ENCODE data around the gene RAD51B. TPM values are rescaled to one million over a fixed set of nuclear protein-coding genes. Genes with fewer than 3 reads are reported as not detected.

RAD51B gene
- total RNA-seq, 1 donor from 2014 or later, result 28.5 TPM

DNA sequence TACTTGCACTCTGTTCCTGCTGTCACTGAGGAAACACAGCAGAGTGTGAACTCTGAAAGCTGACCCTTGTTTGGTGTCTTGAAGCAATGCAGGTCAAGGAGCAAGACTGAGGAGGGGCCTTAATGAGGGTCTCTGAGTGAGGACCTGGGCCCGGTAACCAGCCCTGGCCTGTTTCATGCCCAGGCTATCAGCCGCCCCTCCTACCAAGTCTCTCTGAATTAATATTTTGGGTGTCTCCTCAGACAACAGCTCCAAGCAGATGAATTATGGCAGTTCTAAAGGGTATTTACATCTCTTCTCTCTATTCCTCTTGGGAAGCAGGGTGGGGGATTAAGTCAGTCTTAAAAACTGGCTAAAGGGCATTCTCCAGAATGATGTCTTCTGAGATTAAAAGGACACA is 578.8 kb downstream of the RAD51B start:
- no peaks in the 10 kb centered on the region for H3K36me3 ChIP-seq
- no peak for DNase-seq (ENCODE audit: extremely low spot score in 2 of 2)
- H3K4me1 ChIP-seq, result peaks cover 67% of the 10 kb centered on the region
- intact Hi-C loops (cut with DNase I), result loop anchor here (10.0 kb wide), 1 partner anchor 66 kb away; no protein-coding TSS in a partner anchor
- no peak overlapping the region for H3K4me3 ChIP-seq
- TF ChIP-seq CTCF (IDR thresholded peaks at IDR 0.05) (no peak), POLR2AphosphoS5 (IDR thresholded peaks at IDR 0.05; ENCODE audit: insufficient read depth in 1 of 2, low read depth in 1 of 2) (no peak), POLR2A (IDR thresholded peaks at IDR 0.05) (no peak)
- H3K9me3 ChIP-seq, result no peaks in the 10 kb centered on the region
- peak overlapping the region; percentile 33 for H3K27ac ChIP-seq
- H3K27me3 ChIP-seq, result no peaks in the 10 kb centered on the region

DNA sequence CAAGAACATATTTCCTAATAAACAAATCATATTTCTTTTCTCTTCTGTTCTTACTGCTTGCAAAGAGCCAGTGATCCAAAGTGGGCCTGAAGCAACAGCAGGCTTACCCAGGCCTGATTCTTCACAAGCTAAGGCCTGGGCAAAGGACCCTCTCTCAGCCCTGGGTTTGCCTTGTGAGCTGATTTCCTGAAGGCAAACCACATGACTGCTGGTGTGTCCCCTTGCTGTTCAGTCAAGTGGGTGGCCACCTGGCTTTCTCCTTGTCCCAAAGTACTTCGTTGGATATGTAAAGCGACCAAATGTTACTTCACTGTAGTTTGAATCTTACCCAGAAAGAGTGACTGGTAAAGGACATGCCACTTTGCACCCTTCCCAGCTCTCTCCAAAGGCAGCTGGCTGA is 580.4 kb downstream of the RAD51B start:
- H3K4me3 ChIP-seq, result no peak overlapping the region
- intact Hi-C loops (cut with DNase I), result loop anchor here (10.0 kb wide), 1 partner anchor 65 kb away; no protein-coding TSS in a partner anchor
- peaks cover 71% of the 10 kb centered on the region for H3K4me1 ChIP-seq
- no peaks in the 10 kb centered on the region for H3K27me3 ChIP-seq
- no peaks in the 10 kb centered on the region for H3K36me3 ChIP-seq
- no peak overlapping the region for H3K27ac ChIP-seq
- no peak for DNase-seq (ENCODE audit: extremely low spot score in 2 of 2)
- no peaks in the 10 kb centered on the region for H3K9me3 ChIP-seq
- TF ChIP-seq CTCF (IDR thresholded peaks at IDR 0.05) (no peak), POLR2AphosphoS5 (IDR thresholded peaks at IDR 0.05; ENCODE audit: insufficient read depth in 1 of 2, low read depth in 1 of 2) (no peak), POLR2A (IDR thresholded peaks at IDR 0.05) (no peak)

- H3K9me3 ChIP-seq, result no peaks in the 10 kb centered on the region
- no peaks in the 10 kb centered on the region for H3K36me3 ChIP-seq
- H3K27ac ChIP-seq, result no peak overlapping the region
- DNase-seq (ENCODE audit: extremely low spot score in 2 of 2), result no peak
- peaks cover 64% of the 10 kb centered on the region for H3K4me1 ChIP-seq
- no peak for TF ChIP-seq POLR2A (IDR thresholded peaks at IDR 0.05)
- no peak for TF ChIP-seq CTCF (IDR thresholded peaks at IDR 0.05)
- TF ChIP-seq POLR2AphosphoS5 (IDR thresholded peaks at IDR 0.05; ENCODE audit: insufficient read depth in 1 of 2, low read depth in 1 of 2), result no peak
- no peak overlapping the region for H3K4me3 ChIP-seq
- intact Hi-C loops (cut with DNase I), result no loop called here
- no peaks in the 10 kb centered on the region for H3K27me3 ChIP-seq
Measured at GRCh38 chr14:68401317-68401716, 581.7 kb downstream of the RAD51B start.

GRCh38 chr14:68401855-68402254 is 582.3 kb downstream of the RAD51B start:
- no peak for TF ChIP-seq POLR2A (IDR thresholded peaks at IDR 0.05)
- TF ChIP-seq POLR2AphosphoS5 (IDR thresholded peaks at IDR 0.05; ENCODE audit: insufficient read depth in 1 of 2, low read depth in 1 of 2), result no peak
- no peak for TF ChIP-seq CTCF (IDR thresholded peaks at IDR 0.05)
- Histone ChIP-seq H3K4me1 (peaks cover 62% of the 10 kb centered on the region), H3K27me3 (no peaks in the 10 kb centered on the region), H3K4me3 (no peak overlapping the region), H3K9me3 (no peaks in the 10 kb centered on the region), H3K27ac (no peak overlapping the region), H3K36me3 (no peaks in the 10 kb centered on the region)
- intact Hi-C loops (cut with DNase I), result no loop called here
- no peak for DNase-seq (ENCODE audit: extremely low spot score in 2 of 2)

DNA sequence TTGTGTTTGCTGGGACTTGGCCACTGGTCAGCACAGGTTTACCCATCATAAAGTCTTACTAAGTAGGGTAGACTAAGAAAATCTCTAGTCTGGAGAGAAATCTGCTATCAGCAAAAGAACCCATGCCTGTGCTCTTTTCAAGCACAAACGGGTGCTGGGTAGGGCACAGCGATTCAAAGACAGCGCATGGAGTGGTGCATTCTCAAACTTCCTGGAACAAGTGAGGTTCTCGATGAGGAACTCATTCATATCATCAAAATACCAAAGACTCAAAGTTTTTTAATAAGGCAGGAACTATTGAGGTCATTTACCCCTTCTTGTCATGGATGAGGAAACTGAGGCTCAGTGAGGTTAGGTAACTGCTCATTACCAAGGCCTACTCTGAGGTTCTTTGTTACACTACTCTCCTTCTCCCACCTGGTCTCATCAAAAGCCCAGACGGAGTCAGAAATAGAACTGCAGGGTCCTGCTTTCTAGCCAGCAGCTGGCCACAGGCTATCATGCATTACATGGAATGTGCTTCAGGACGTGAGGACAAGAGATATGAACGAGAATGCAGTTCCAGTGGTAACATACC is 583.0 kb downstream of the RAD51B start:
- peak overlapping the region; percentile 61 for H3K27ac ChIP-seq
- no peak overlapping the region for H3K4me3 ChIP-seq
- no peak for DNase-seq (ENCODE audit: extremely low spot score in 2 of 2)
- no peaks in the 10 kb centered on the region for H3K9me3 ChIP-seq
- H3K27me3 ChIP-seq, result no peaks in the 10 kb centered on the region
- no peaks in the 10 kb centered on the region for H3K36me3 ChIP-seq
- H3K4me1 ChIP-seq, result peaks cover 55% of the 10 kb centered on the region
- no peak for TF ChIP-seq POLR2AphosphoS5 (IDR thresholded peaks at IDR 0.05; ENCODE audit: insufficient read depth in 1 of 2, low read depth in 1 of 2)
- no peak for TF ChIP-seq POLR2A (IDR thresholded peaks at IDR 0.05)
- TF ChIP-seq CTCF (IDR thresholded peaks at IDR 0.05), result no peak
- intact Hi-C loops (cut with DNase I), result no loop called here

Measured in vagina (tissue), 2 donors.